ENCODE results near the gene GRB10. TPM values are rescaled to one million over a fixed set of nuclear protein-coding genes. Genes with fewer than 3 reads are reported as not detected.

The GRB10 gene
- total and polyA plus RNA-seq, 9 donors, result 10.0 to 93.3 (median 27.8) TPM

DNA sequence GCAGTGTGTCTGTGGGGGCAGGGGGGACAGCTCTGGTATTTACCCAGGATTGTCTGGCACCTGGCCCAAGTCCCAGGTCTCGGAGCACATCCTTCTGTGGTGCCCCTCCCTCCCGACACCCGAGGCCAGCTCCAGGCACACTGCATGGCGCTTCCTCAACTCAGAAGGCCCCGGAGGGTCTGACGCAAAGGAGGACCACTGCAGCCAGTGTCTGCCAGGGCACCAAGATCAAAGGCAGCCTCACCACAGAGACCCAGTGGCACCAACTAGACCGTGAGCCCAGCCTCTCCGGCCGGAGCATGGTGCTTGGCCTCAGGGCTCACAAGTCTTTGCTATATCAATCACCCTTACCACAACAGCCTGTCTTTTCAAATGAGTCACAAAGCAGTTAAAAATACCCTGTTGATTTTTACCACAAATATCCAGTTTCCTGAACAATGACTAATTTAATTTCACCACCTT is 118.2 kb downstream of the GRB10 start:
- intact Hi-C loops (cut with DNase I), result no loop called here
- Histone ChIP-seq H3K9me3 (no peaks in the 10 kb centered on the region), H3K27me3 (no peaks in the 10 kb centered on the region), H3K36me3 (no peaks in the 10 kb centered on the region), H3K4me1 (ENCODE audit: insufficient read depth) (peaks cover 15% of the 10 kb centered on the region), H3K27ac (no peak overlapping the region), H3K4me3 (no peak overlapping the region)
- no peak for DNase-seq
- WGBS, 3 donors, result 88 to 91% (median 90%) methylated on average over 9 of the region's 9 CpGs
- TF ChIP-seq POLR2A (IDR thresholded peaks at IDR 0.05) (no peak), EP300 (IDR thresholded peaks at IDR 0.05) (no peak)
- TF ChIP-seq, protein P1, sequence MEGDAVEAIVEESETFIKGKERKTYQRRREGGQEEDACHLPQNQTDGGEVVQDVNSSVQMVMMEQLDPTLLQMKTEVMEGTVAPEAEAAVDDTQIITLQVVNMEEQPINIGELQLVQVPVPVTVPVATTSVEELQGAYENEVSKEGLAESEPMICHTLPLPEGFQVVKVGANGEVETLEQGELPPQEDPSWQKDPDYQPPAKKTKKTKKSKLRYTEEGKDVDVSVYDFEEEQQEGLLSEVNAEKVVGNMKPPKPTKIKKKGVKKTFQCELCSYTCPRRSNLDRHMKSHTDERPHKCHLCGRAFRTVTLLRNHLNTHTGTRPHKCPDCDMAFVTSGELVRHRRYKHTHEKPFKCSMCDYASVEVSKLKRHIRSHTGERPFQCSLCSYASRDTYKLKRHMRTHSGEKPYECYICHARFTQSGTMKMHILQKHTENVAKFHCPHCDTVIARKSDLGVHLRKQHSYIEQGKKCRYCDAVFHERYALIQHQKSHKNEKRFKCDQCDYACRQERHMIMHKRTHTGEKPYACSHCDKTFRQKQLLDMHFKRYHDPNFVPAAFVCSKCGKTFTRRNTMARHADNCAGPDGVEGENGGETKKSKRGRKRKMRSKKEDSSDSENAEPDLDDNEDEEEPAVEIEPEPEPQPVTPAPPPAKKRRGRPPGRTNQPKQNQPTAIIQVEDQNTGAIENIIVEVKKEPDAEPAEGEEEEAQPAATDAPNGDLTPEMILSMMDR (IDR thresholded peaks at IDR 0.05), result no peak

DNA sequence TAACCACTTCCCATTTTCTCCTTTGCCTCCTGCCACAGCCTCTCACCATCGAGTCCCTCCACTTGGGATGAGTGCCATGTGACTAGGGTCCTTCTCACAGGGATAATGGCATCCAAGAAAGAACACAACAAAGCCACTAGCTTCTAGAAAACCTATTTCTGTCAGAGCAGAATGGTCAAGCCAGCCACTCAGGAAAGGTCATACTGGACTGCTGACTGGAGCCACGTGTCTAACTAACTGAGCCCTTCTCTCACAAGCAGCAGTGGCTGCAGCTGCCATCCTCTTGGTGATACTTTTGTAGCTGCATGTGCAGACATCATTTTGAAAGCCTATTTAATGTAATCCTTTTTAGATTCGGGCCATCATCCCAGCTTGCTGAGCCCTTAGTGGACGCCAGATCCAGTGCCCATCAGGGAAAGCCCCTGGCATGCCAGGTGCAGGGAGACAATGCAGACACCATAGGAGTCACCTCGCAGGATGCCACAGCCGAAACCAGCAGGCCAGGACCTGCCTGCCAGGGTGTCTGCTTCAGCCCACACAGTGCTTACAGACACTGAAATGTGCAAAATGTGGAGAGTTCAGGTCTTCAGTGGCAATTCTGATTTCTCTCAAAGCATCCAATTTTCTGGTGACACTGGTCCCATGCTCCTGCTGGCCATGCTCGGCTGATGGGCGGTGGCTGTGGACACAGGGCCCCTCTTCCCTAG is 119.1 kb downstream of the GRB10 start:
- H3K4me1 ChIP-seq (ENCODE audit: insufficient read depth), result peaks cover 14% of the 10 kb centered on the region
- H3K36me3 ChIP-seq, result no peaks in the 10 kb centered on the region
- intact Hi-C loops (cut with DNase I), result no loop called here
- H3K27me3 ChIP-seq, result no peaks in the 10 kb centered on the region
- no peak for DNase-seq
- no peak overlapping the region for H3K4me3 ChIP-seq
- H3K9me3 ChIP-seq, result no peaks in the 10 kb centered on the region
- H3K27ac ChIP-seq, result no peak overlapping the region
- WGBS, 3 donors, result 92 to 96% (median 95%) methylated on average over 8 of the region's 8 CpGs
- no peak for TF ChIP-seq POLR2A (IDR thresholded peaks at IDR 0.05)
- TF ChIP-seq EP300 (IDR thresholded peaks at IDR 0.05), result no peak
- TF ChIP-seq, protein P1 (IDR thresholded peaks at IDR 0.05), result no peak

DNA sequence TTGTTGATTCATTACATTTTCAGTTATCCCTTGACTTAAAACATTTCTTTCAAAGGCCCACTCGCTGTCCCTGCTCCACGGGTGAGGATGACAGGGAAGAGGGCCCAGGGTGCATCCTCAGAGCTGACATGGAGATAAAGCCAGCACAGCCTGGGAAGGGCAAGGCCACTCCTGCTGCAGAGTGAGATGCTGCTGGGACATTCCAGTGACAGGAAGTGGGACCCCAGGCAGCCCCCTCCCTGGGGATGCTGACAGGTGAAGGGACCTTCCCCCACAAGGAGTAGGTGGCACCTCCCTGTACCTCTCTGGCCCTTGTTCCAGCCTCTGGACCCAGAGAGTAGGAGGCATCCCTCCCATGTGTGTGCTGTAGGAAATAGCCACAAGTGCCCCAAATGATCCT is 119.7 kb downstream of the GRB10 start:
- Histone ChIP-seq H3K4me3 (no peak overlapping the region), H3K36me3 (no peaks in the 10 kb centered on the region), H3K27me3 (no peaks in the 10 kb centered on the region), H3K9me3 (no peaks in the 10 kb centered on the region), H3K27ac (no peak overlapping the region), H3K4me1 (ENCODE audit: insufficient read depth) (peaks cover 16% of the 10 kb centered on the region)
- WGBS, 3 donors, result 95 to 98% (median 96%) methylated on average over 2 of the region's 2 CpGs
- intact Hi-C loops (cut with DNase I), result no loop called here
- DNase-seq, result no peak
- TF ChIP-seq EP300 (IDR thresholded peaks at IDR 0.05) (no peak), POLR2A (IDR thresholded peaks at IDR 0.05) (no peak)
- TF ChIP-seq, protein P1 (IDR thresholded peaks at IDR 0.05), result no peak

DNA sequence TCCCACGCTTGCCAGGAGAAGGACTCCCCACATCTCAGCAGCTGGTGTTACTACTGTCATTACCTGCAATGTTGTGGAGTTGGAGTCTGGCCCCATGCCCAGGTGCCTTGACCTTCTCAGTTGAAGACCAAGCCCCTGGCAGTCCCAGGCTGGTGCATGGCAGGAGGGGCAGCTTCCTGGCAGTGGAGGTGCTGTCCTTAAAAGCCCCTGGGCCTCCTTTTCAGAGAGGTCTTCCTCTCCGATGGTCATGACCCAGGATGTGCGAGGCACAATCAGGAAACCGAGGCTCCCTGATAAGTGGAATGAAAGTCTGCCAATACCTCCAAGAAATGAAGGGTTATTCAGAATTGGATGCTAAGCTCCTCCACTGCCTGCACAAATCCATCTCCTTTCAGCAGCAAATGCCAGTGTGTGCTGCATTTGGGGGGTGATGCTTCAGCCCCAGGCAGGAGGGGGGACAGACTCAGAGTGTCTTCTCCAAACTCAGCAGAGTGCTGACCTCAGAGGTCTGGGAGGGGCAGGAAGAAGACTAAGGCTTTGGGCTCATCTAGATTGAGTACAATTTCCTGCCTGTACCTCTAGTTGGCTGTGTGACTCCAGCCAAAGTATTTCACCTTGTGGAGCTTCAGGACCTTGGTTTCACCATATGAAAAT is 120.5 kb downstream of the GRB10 start:
- no peak for DNase-seq
- Histone ChIP-seq H3K4me1 (ENCODE audit: insufficient read depth) (peaks cover 16% of the 10 kb centered on the region), H3K9me3 (no peaks in the 10 kb centered on the region), H3K36me3 (no peaks in the 10 kb centered on the region), H3K4me3 (no peak overlapping the region), H3K27ac (no peak overlapping the region), H3K27me3 (no peaks in the 10 kb centered on the region)
- WGBS, 3 donors, result 68 to 79% (median 73%) methylated on average over 4 of the region's 4 CpGs
- intact Hi-C loops (cut with DNase I), result no loop called here
- TF ChIP-seq POLR2A (IDR thresholded peaks at IDR 0.05) (no peak), EP300 (IDR thresholded peaks at IDR 0.05) (no peak)
- TF ChIP-seq, protein P1 (IDR thresholded peaks at IDR 0.05), result no peak

Measured in ovary (tissue), 9 donors.